ENCODE data around the gene CAPNS1.

DNA sequence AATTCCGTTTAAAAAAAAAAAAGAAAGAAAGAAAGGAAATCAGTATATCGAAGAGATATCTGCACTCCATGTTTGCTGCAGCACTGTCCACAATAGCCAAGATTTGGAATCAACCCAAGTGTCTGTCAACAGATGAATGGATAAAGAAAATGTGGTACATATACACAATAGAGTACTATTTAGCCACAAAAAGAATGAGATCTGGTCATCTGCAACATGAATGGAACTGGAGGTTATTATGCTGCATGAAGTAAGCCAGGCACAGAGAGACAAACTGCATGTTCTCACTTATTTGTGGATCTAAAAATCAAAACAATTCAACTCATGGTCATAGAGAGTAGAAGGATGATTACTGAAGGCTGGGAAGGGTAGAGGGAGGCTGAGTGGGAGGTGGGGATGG is 58.3 kb downstream of the CAPNS1 start:
- TF ChIP-seq, protein P1, sequence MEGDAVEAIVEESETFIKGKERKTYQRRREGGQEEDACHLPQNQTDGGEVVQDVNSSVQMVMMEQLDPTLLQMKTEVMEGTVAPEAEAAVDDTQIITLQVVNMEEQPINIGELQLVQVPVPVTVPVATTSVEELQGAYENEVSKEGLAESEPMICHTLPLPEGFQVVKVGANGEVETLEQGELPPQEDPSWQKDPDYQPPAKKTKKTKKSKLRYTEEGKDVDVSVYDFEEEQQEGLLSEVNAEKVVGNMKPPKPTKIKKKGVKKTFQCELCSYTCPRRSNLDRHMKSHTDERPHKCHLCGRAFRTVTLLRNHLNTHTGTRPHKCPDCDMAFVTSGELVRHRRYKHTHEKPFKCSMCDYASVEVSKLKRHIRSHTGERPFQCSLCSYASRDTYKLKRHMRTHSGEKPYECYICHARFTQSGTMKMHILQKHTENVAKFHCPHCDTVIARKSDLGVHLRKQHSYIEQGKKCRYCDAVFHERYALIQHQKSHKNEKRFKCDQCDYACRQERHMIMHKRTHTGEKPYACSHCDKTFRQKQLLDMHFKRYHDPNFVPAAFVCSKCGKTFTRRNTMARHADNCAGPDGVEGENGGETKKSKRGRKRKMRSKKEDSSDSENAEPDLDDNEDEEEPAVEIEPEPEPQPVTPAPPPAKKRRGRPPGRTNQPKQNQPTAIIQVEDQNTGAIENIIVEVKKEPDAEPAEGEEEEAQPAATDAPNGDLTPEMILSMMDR (IDR thresholded peaks at IDR 0.05), result no peak
- no peak for TF ChIP-seq POLR2A (IDR thresholded peaks at IDR 0.05)

Data from thyroid gland (tissue), 4 donors.